OCI-LY3 (cell line): ENCODE results near the gene RPS6KA4.

Experiments used
- H2AFZ ChIP-seq: fragments of 200-600, 300-600 bp; shearing (Covaris generic); 2 replicates; pipeline ENCODE4 v1.6.0; 2014; ENCODE audit warnings: antibody characterized with exemption, low read depth, low read length
- H3K27ac ChIP-seq: fragments of 200-600, 300-600 bp; sonication (generic); 2 replicates; pipeline ENCODE4 v1.5.1; 2014; ENCODE audit warnings: mild to moderate bottlenecking, low read length, moderate library complexity, mixed read lengths
- H3K27me3 ChIP-seq: fragments of 200-600, 300-600 bp; sonication (generic); 2 replicates; pipeline ENCODE4 v1.6.1; 2014; ENCODE audit warnings: low read depth, low read length, mixed read lengths
- H3K36me3 ChIP-seq: fragments of 200-600, 300-600 bp; sonication (generic); replicated peaks from 2 replicates; pipeline ENCODE3; 2014; ENCODE audit warnings: low read depth, low read length, mixed read lengths
- H3K4me1 ChIP-seq: fragments of 300-600, 200-600 bp; sonication (generic); 2 replicates; pipeline ENCODE4 v1.6.1; 2014; ENCODE audit warnings: low read length, mixed read lengths
- H3K4me2 ChIP-seq: fragments of 200-600, 300-600 bp; sonication (generic); 2 replicates; pipeline ENCODE4 v1.6.1; 2014; ENCODE audit warnings: low read length, mixed read lengths
- H3K4me3 ChIP-seq: fragments of 300-600, 200-600 bp; sonication (generic); 2 replicates; pipeline ENCODE4 v1.5.1; 2014; ENCODE audit warnings: antibody characterized with exemption, mild to moderate bottlenecking, low read length, moderate library complexity
- H3K79me2 ChIP-seq: fragments of 300-600, 200-600 bp; shearing (Covaris generic); 2 replicates; pipeline ENCODE4 v1.6.1; 2014; ENCODE audit warnings: mild to moderate bottlenecking, low read length, mixed read lengths
- H3K9ac ChIP-seq: fragments of 300-600, 200-600 bp; shearing (Covaris generic); 2 replicates; pipeline ENCODE4 v1.6.0; 2014; ENCODE audit warnings: mild to moderate bottlenecking, low read length, moderate library complexity
- H3K9me3 ChIP-seq: fragments of 200-600, 300-600 bp; shearing (Covaris generic); 2 replicates; pipeline ENCODE4 v1.6.1; 2014; ENCODE audit warnings: low read length, mixed read lengths; ENCODE audit not compliant: insufficient read depth
- H4K20me1 ChIP-seq: fragments of 200-600, 300-600 bp; sonication (generic); 2 replicates; pipeline ENCODE4 v1.6.1; 2016; ENCODE audit warnings: low read length, mixed read lengths; ENCODE audit not compliant: insufficient read depth
- CTCF ChIP-seq: fragments of 200-600, 300-600 bp; sonication (generic); IDR thresholded peaks from 2 replicates; pipeline ENCODE4 v1.5.1; 2014; ENCODE audit warnings: antibody characterized with exemption, low read length, low read depth
- EZH2phosphoT487 ChIP-seq: fragments of 200-600 bp; shearing (Covaris generic); IDR thresholded peaks from 2 replicates; pipeline ENCODE4 v1.6.1; 2018; ENCODE audit warnings: antibody characterized with exemption, mixed run types, low read depth

RPS6KA4 gene

DNA sequence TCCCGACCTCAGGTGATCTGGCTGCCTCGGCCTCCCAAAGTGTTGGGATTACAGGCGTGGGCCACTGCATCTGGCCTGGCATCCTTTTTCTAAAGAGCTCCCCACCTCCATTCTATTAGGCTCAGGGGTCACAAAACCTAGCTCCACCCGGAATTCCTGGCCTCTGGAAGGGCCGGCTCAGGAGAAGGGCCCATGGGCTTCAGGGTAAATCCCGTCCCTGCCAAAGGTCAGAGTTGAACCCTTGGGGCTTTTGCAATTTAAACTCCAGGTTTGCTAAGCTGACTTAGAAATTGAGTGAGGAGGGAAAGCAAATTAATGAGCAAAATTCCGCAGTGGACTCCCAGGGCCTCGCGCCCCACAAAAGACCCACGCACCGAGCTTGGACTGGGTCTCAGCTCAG, 48.3 kb downstream of the RPS6KA4 start:
- Histone ChIP-seq H4K20me1 (no peaks in the 10 kb centered on the region), H3K27ac (no peak overlapping the region), H3K9me3 (no peaks in the 10 kb centered on the region), H2AFZ (no peak overlapping the region), H3K9ac (no peak overlapping the region), H3K79me2 (no peaks in the 10 kb centered on the region), H3K27me3 (peaks cover 16% of the 10 kb centered on the region; the same call in 1 of the 2 replicates), H3K4me1 (no peaks in the 10 kb centered on the region), H3K4me2 (no peak overlapping the region), H3K36me3 (no peaks in the 10 kb centered on the region), H3K4me3 (no peak overlapping the region)
- TF ChIP-seq CTCF, result no peak
- no peak for TF ChIP-seq EZH2phosphoT487

DNA sequence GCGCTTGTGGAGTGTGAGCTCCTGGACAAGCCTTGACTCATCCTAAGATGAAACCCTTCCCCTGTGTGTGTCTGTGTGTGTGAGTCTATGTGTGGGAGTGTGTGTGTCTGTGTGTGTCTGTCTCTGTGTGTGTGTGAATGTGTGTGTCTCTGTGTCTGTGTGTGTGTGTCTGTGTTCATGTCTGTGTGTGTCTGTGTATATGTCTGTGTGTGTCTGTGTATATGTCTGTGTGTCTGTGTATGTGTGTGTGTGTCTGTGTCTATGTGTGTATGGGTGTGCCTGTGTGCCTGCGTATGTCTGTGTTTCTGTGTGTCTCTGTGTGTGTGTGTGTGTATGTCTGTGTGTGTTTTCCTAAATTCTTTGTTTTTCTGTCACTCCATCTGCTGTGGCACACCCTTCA, 48.7 kb downstream of the RPS6KA4 start:
- no peaks in the 10 kb centered on the region for H3K4me1 ChIP-seq
- no peaks in the 10 kb centered on the region for H3K36me3 ChIP-seq
- TF ChIP-seq CTCF (no peak), EZH2phosphoT487 (no peak)
- H3K9ac ChIP-seq, result no peak overlapping the region
- no peaks in the 10 kb centered on the region for H3K9me3 ChIP-seq
- peaks cover 16% of the 10 kb centered on the region; the same call in 1 of the 2 replicates for H3K27me3 ChIP-seq
- H2AFZ ChIP-seq, result no peak overlapping the region
- H3K4me3 ChIP-seq, result no peak overlapping the region
- H4K20me1 ChIP-seq, result no peaks in the 10 kb centered on the region
- no peak overlapping the region for H3K4me2 ChIP-seq
- no peaks in the 10 kb centered on the region for H3K79me2 ChIP-seq
- no peak overlapping the region for H3K27ac ChIP-seq

DNA sequence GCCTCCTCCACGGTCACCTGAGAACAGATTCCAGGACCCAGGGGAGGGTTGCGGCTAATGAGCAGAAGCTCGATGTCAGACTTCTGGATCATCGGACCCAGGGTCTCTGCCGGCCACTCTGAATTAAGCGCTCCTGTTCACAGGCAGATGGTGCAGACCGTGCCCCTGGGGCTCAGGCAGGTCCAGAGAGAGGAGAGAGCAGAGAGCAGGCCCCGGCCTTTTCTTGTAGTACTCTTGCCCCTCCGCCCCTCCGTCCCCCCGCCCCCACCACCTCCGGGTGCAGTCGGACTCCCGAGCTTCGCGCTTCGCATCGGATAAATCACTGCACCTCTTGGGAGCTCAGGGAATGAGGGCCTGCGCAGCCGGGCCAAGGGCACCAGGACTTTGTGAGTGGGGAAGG, 50.3 kb downstream of the RPS6KA4 start:
- Histone ChIP-seq H3K79me2 (no peaks in the 10 kb centered on the region), H2AFZ (no peak overlapping the region), H3K36me3 (no peaks in the 10 kb centered on the region), H3K27me3 (peaks cover 5% of the 10 kb centered on the region; the same call in 1 of the 2 replicates), H3K27ac (no peak overlapping the region), H3K9me3 (no peaks in the 10 kb centered on the region), H4K20me1 (no peaks in the 10 kb centered on the region), H3K4me2 (no peak overlapping the region), H3K4me1 (no peaks in the 10 kb centered on the region), H3K9ac (no peak overlapping the region), H3K4me3 (no peak overlapping the region)
- TF ChIP-seq CTCF, result no peak
- no peak for TF ChIP-seq EZH2phosphoT487

DNA sequence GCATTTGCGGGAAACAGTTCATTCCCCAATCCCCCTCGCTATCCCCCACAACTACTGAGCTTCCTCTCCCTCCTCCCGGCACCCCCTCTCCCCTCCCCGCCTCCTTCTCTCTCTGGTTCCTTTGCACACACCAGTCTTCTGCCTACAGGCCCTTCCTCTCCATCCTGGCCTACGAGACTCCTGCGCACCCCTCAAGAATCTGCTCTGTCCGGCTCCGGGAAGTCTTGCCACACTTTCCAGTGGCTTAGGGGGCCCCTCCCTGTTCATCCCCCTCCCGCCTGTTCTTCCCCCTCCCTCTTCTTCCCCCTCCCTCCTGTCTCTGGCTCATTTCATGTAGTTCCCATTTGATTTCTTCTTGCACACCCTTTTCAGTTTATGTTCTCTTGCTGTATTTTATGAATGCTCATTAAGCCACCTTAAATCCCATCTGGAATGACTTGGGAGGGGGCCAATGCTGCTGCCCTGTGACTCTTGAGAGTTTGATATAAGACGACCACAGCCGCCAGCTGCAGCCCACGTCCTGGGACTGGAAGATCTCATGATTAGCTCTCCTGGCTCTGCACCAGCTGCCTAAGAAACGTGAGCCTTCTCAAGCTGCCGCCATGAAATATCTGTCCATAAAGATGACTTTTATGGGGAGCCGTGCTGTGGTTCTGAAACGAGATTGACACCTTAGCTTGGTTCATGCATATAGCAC, 50.9 kb downstream of the RPS6KA4 start:
- Histone ChIP-seq H3K79me2 (no peaks in the 10 kb centered on the region), H3K27ac (no peak overlapping the region), H3K4me2 (no peak overlapping the region), H3K36me3 (no peaks in the 10 kb centered on the region), H2AFZ (no peak overlapping the region), H3K27me3 (no peaks in the 10 kb centered on the region; the same call in 1 of the 2 replicates), H3K4me1 (no peaks in the 10 kb centered on the region), H4K20me1 (no peaks in the 10 kb centered on the region), H3K9me3 (no peaks in the 10 kb centered on the region), H3K4me3 (no peak overlapping the region), H3K9ac (no peak overlapping the region)
- TF ChIP-seq EZH2phosphoT487 (no peak), CTCF (no peak)
